B cell (primary cell): ENCODE results near the gene PYCR2. TPM values are rescaled to one million over a fixed set of nuclear protein-coding genes. Genes with fewer than 3 reads are reported as not detected.
A peak's percentile ranks its signal among the peaks of the same experiment; 100 is the strongest.

ENCODE experiments used
- ATAC-seq: fragments of 200-7000 bp; cut with Tn5 transposase; one replicate; pipeline ENCODE4 v1.10.0; 2021; ENCODE audit warnings: low read depth, mild to moderate bottlenecking, moderate number of reproducible peaks, moderate library complexity
- CTCF ChIA-PET: fragments of 350-600 bp; sonication (Branson Sonifier 250); formaldehyde crosslinking; loops from one replicate; lab custom pipeline; 2021; ENCODE audit warnings: antibody characterized with exemption, inconsistent platforms; lab: Charles Lee
- POLR2A ChIA-PET: fragments of 350-600 bp; sonication (Branson Sonifier 250); formaldehyde crosslinking; loops from one replicate; lab custom pipeline; 2021; ENCODE audit warnings: antibody characterized with exemption; lab: Charles Lee
- DNase-seq: peaks from one replicate; pipeline ENCODE4 v3.0.0; 2013
- H2AFZ ChIP-seq: 2 replicates; pipeline ENCODE4 v1.6.1; 2012; ENCODE audit warnings: mild to moderate bottlenecking, low read depth, low read length; ENCODE audit not compliant: insufficient read depth, poor library complexity, severe bottlenecking
- H3K27ac ChIP-seq, 2 donors: 1 replicate in 1 of 2; 2 replicates in 1 of 2; pipeline ENCODE4 v1.5.1; 2012 to 2013; ENCODE audit warnings: low read length in 2 of 2, mild to moderate bottlenecking in 2 of 2, moderate library complexity in 1 of 2
- H3K27me3 ChIP-seq, 4 experiments: fragments of 200-600 bp in 1 of 4; sonication (generic) in 1 of 4; replicated peaks in 1 of 4; 1 replicate in 2 of 4; 2 replicates in 2 of 4; pipeline versions ENCODE4 v1.6.1 to v1.7.0; 2013 to 2016; ENCODE audit warnings: low read length in 3 of 4, mild to moderate bottlenecking in 2 of 4, mixed read lengths in 1 of 4, moderate library complexity in 1 of 4; ENCODE audit not compliant: insufficient read depth in 4 of 4, control insufficient read depth in 3 of 4; ENCODE audit errors: control extremely low read depth in 1 of 4
- H3K36me3 ChIP-seq, 2 experiments: replicated peaks in 1 of 2; 1 replicate in 1 of 2; 2 replicates in 1 of 2; pipeline versions ENCODE4 v1.6.1 to v1.7.1; 2013; ENCODE audit warnings: low read length in 1 of 2; ENCODE audit not compliant: insufficient read depth in 2 of 2, control insufficient read depth in 1 of 2; ENCODE audit errors: control extremely low read depth in 1 of 2, extremely low read depth in 1 of 2
- H3K4me1 ChIP-seq, 2 donors: fragments of 200-600 bp in 1 of 2; sonication (generic) in 1 of 2; 1 replicate in 1 of 2; 2 replicates in 1 of 2; pipeline versions ENCODE4 v1.5.1 to v1.6.1; 2013 to 2017; ENCODE audit warnings: low read length in 2 of 2; ENCODE audit not compliant: control insufficient read depth in 2 of 2, insufficient read depth in 2 of 2
- H3K4me2 ChIP-seq: replicated peaks from 2 replicates; pipeline ENCODE3; 2012; ENCODE audit warnings: mild to moderate bottlenecking, low read depth, low read length; ENCODE audit not compliant: poor library complexity, severe bottlenecking
- H3K4me3 ChIP-seq, 5 experiments: fragments of 200-600 bp in 1 of 5; sonication (generic) in 1 of 5; 1 replicate in 3 of 5; 2 replicates in 2 of 5; pipeline versions ENCODE4 v1.5.1 to v1.7.0; 2011 to 2016; ENCODE audit warnings: low read length in 4 of 5, mild to moderate bottlenecking in 4 of 5, low read depth in 2 of 5, control low read depth in 1 of 5, moderate library complexity in 1 of 5; ENCODE audit not compliant: insufficient read depth in 1 of 5; ENCODE audit errors: control extremely low read depth in 1 of 5, extremely low read depth in 1 of 5
- H3K79me2 ChIP-seq: fragments of 200-600 bp; sonication (generic); one replicate; pipeline ENCODE4 v1.6.0; 2016; ENCODE audit warnings: low read length; ENCODE audit not compliant: control insufficient read depth, insufficient read depth
- H3K9ac ChIP-seq: fragments of 200-600 bp; sonication (generic); 2 replicates; pipeline ENCODE4 v1.6.1; 2017; ENCODE audit warnings: mild to moderate bottlenecking, low read length, moderate library complexity
- H3K9me3 ChIP-seq, 3 donors: one replicate each; pipeline versions ENCODE4 v1.6.1 to v1.7.1; 2013; ENCODE audit warnings: low read length in 2 of 3; ENCODE audit not compliant: control insufficient read depth in 2 of 3, insufficient read depth in 1 of 3; ENCODE audit errors: control extremely low read depth in 1 of 3
- H4K20me1 ChIP-seq: 2 replicates; pipeline ENCODE4 v1.6.0; 2012; ENCODE audit warnings: mild to moderate bottlenecking, low read length; ENCODE audit not compliant: insufficient read depth, control insufficient read depth, poor library complexity, severe bottlenecking
- H3K27ac Mint-ChIP-seq: one replicate; pipeline ENCODE4 v1.8.0; 2021; ENCODE audit warnings: mixed read lengths
- H3K27me3 Mint-ChIP-seq: one replicate; pipeline ENCODE4 v1.8.0; 2021; ENCODE audit warnings: mixed read lengths
- H3K4me1 Mint-ChIP-seq: one replicate; pipeline ENCODE4 v1.8.0; 2021; ENCODE audit warnings: mixed read lengths
- H3K4me3 Mint-ChIP-seq: one replicate; pipeline ENCODE4 v1.8.0; 2021; ENCODE audit warnings: mixed read lengths
- H3K9me3 Mint-ChIP-seq: one replicate; pipeline ENCODE4 v1.8.0; 2022; ENCODE audit warnings: mixed read lengths; ENCODE audit not compliant: insufficient read depth
- CTCF ChIP-seq: fragments of 200-600 bp; IDR thresholded peaks from one replicate; pipeline ENCODE4 v1.8.0; 2022; ENCODE audit warnings: antibody characterized with exemption, mild to moderate bottlenecking
- EZH2 ChIP-seq: IDR thresholded peaks from 2 replicates; pipeline ENCODE4 v1.6.1; 2012; ENCODE audit warnings: borderline replicate concordance, low read depth, mild to moderate bottlenecking, moderate library complexity, low read length; ENCODE audit not compliant: insufficient read depth, poor library complexity, severe bottlenecking
- WGBS: methylation state at CpG from one replicate; pipeline ENCODE4 v1.1.5; 2013; ENCODE audit warnings: missing lambda C conversion rate; ENCODE audit not compliant: insufficient coverage; 5-methylcytosine and 5-hydroxymethylcytosine counted together
- intact Hi-C: fragments of 100-400 bp; cut with micrococcal nuclease; formaldehyde crosslinking; loops from one replicate; pipeline ENCODE4 v1.10.0; 2022
- polyA plus RNA-seq: library from polyadenylated mRNA; depleted of rRNA; stranded (reverse); fragments of >200 nt; gene quantifications from 2 replicates; pipeline ENCODE4 v1.2.3, GENCODE V29; 2012
- total RNA-seq, 2 donors: library from RNA; stranded (reverse); fragments of 120-200 nt in 1 of 2; gene quantifications; 1 replicate in 1 of 2; 2 replicates in 1 of 2; pipeline versions ENCODE4 v1.2.3 to v1.2.4, GENCODE V29; 2013 to 2022

PYCR2 gene
- total and polyA plus RNA-seq, 2 donors (not counting 1 experiment from before 2014, with no cell fraction given), result 113 to 134 TPM

GRCh38 chr1:225897595-225898514, 26.2 kb downstream of the PYCR2 start:
- H3K4me1 Mint-ChIP-seq, result peaks cover 36% of the 10 kb centered on the region
- CTCF ChIA-PET, result interaction anchor here (0.7 to 3.1 kb wide), 13 partner anchors 11 to 423 kb away, joined by 3 to 40 read pairs (median 5); partner anchors contain the start of genes PYCR2, SRP9 and TMEM63A

More at GRCh38 chr1:225897595-225898514, 26.2 kb downstream of the PYCR2 start:
- H3K27ac ChIP-seq, result peak overlapping the region; percentile 86 to 97
- no peak overlapping the region for H3K4me3 ChIP-seq
- no peak overlapping the region for H3K9ac ChIP-seq
- intact Hi-C loops, result loop anchor here (1.0 kb wide), 6 partner anchors 16 to 453 kb away; partner anchors contain the start of genes PYCR2 and TMEM63A
- peaks cover 4% of the 10 kb centered on the region for H3K79me2 ChIP-seq
- no peak for TF ChIP-seq EZH2
- TF ChIP-seq CTCF, result no peak
- Mint-ChIP-seq H3K27me3 (no peaks in the 10 kb centered on the region), H3K9me3 (no peaks in the 10 kb centered on the region), H3K27ac (peak overlapping the region; percentile 98), H3K4me3 (peak overlapping the region; percentile 71)
- no peaks in the 10 kb centered on the region for H3K36me3 ChIP-seq
- 75% methylated on average over 15 of the region's 19 CpGs for WGBS
- POLR2A ChIA-PET, result interaction anchor here (0.6 to 5.5 kb wide), 8 partner anchors 14 to 430 kb away, joined by 3 to 38 read pairs (median 4); partner anchors contain the start of genes PYCR2, SDE2 and TMEM63A
- peaks cover 34 to 36% of the 10 kb centered on the region in 2 donors for H3K4me1 ChIP-seq
- H2AFZ ChIP-seq, result peak overlapping the region; percentile 61
- H3K9me3 ChIP-seq, result no peaks in the 10 kb centered on the region
- peak overlapping the region; percentile 71 for H3K4me2 ChIP-seq
- ATAC-seq (no peak), DNase-seq (peak; percentile 55)
- H3K27me3 ChIP-seq, result no peaks in the 10 kb centered on the region
- H4K20me1 ChIP-seq, result no peaks in the 10 kb centered on the region
